SJSA1 (cell line): Measurements from ENCODE around the gene SEPTIN6. TPM values are rescaled to one million over a fixed set of nuclear protein-coding genes. Genes with fewer than 3 reads are reported as not detected.
A peak's percentile ranks its signal among the peaks of the same experiment; 100 is the strongest.

Experiments used
- DNase-seq, 2 experiments: peaks; one replicate each; pipeline ENCODE4 v3.0.0-alpha.2; 2015 to 2020; ENCODE audit warnings: low spot score in 2 of 2, low read depth in 1 of 2
- H3K27ac ChIP-seq: fragments of 250-450 bp; sonication (Bioruptor Pico); 2 replicates; pipeline ENCODE4 v1.5.1; 2020; ENCODE audit warnings: mild to moderate bottlenecking, moderate library complexity
- H3K27me3 ChIP-seq: fragments of 250-450 bp; sonication (Bioruptor Pico); replicated peaks from 2 replicates; pipeline ENCODE4 v1.5.1; 2020; ENCODE audit warnings: mild to moderate bottlenecking, moderate library complexity
- H3K36me3 ChIP-seq: fragments of 250-450 bp; sonication (Bioruptor Pico); 2 replicates; pipeline ENCODE4 v1.5.1; 2020; ENCODE audit warnings: mild to moderate bottlenecking
- H3K4me1 ChIP-seq: fragments of 250-450 bp; sonication (Bioruptor Pico); replicated peaks from 2 replicates; pipeline ENCODE4 v1.6.1; 2021; ENCODE audit warnings: mild to moderate bottlenecking
- H3K4me3 ChIP-seq: fragments of 250-450 bp; sonication (Bioruptor Pico); 2 replicates; pipeline ENCODE4 v1.5.1; 2020; ENCODE audit warnings: mild to moderate bottlenecking
- H3K9me3 ChIP-seq: fragments of 250-450 bp; sonication (Bioruptor Pico); replicated peaks from 2 replicates; pipeline ENCODE4 v1.5.1; 2020; ENCODE audit warnings: mild to moderate bottlenecking
- total RNA-seq: library from RNA; depleted of rRNA; stranded (reverse); fragments of >200 nt; shearing (Covaris generic); gene quantifications from 2 replicates; pipeline ENCODE4 v1.2.3, GENCODE V29; 2014

Gene SEPTIN6
- total RNA-seq, 1 experiment from 2014 or later: 21.2 TPM

DNA sequence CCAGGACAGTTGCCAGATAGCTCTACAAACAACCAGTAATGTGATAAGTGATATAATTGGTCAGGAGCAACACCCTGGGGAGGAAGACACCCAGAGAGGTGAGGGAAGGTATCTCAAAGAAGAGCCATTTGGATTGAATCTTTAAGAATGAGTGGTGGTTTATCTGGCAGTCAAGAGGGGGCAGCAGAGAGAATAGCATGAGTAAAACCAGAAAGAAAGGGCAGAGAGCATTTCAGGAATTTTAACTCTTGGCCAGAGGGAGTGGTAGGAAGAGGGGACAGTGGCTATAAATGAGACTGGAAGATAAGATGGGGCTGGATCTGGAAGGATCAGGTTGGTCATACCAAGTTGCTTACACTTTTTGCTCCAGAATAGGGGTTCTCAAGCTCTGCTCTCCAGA is 5.9 kb upstream of the SEPTIN6 start:
- Histone ChIP-seq H3K9me3 (no peaks in the 10 kb centered on the region), H3K27me3 (no peaks in the 10 kb centered on the region), H3K27ac (no peak overlapping the region), H3K4me1 (no peaks in the 10 kb centered on the region), H3K4me3 (no peak overlapping the region), H3K36me3 (no peaks in the 10 kb centered on the region)
- DNase-seq: peak in 1 of 2 experiments; percentile 33

DNA sequence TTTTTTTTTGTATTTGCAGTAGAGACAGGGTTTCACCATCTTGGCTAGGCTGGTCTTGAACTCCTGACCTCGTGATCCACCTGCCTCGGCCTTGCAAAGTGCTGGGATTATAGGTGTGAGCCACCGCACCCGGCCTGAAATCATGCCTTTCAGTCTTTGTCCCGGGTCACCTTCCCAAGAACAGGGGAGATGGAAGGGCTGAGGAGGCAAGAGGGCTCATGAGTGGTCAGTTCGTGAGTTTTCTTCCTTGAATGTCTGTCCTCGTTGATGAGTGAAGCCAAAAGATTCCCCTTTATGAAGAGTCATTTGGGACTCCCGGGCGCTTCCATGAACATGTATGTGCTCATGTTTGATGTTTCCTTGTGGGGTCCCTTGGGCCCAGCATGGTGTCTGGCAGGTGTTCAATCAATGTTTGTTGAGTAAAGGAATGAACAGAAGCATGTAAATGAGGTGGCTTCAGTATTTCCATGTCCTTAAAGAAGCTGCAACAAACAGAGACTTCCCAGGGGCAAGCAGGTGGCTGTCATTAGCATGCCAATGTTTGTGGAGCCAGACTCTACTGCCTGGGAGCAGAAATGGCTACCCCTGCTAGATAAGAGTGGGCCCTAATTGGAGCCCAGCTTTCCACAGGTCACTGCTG is 3.4 kb upstream of the SEPTIN6 start:
- no peak for DNase-seq
- H3K36me3 ChIP-seq: no peaks in the 10 kb centered on the region
- H3K4me1 ChIP-seq: no peaks in the 10 kb centered on the region
- H3K27me3 ChIP-seq: no peaks in the 10 kb centered on the region
- H3K4me3 ChIP-seq: no peak overlapping the region
- H3K9me3 ChIP-seq: no peaks in the 10 kb centered on the region
- H3K27ac ChIP-seq: no peak overlapping the region

- Histone ChIP-seq H3K27ac (no peak overlapping the region), H3K9me3 (no peaks in the 10 kb centered on the region), H3K4me3 (no peak overlapping the region), H3K4me1 (peaks cover 4% of the 10 kb centered on the region; the same call in 1 of the 2 replicates), H3K36me3 (no peaks in the 10 kb centered on the region), H3K27me3 (no peaks in the 10 kb centered on the region)
- DNase-seq: no peak
These were observed 2.6 kb upstream of the SEPTIN6 start for GRCh38 chrX:119695535-119696050.

GRCh38 chrX:119694601-119695534 is 1.9 kb upstream of the SEPTIN6 start:
- DNase-seq: no peak
- H3K9me3 ChIP-seq: no peaks in the 10 kb centered on the region
- no peaks in the 10 kb centered on the region for H3K27me3 ChIP-seq
- no peak overlapping the region for H3K4me3 ChIP-seq
- no peaks in the 10 kb centered on the region for H3K36me3 ChIP-seq
- H3K4me1 ChIP-seq: peaks cover 4% of the 10 kb centered on the region; the same call in 1 of the 2 replicates
- H3K27ac ChIP-seq: no peak overlapping the region

DNA sequence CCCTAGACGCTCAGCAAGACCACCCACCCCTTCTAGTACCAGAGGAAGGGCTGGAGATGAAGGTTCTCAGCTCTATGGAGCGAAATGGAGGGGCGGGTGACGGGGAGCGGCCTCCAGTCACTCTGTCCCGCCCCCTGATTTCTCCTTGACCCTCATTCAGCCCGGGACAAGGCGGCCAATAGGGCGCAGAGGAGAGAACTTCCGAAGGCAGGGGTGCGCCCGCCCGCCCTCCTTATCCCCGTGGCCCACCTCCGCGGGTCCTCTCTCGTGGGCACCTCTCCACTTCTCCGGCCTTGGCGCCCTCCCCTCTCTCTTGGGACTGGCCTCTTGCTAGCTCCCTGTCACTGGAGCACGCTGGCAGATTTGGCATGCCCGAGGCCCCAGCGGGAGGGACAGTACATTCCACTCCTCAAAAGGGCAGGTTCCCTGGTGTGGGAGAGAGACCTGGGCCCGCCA is 1.1 kb upstream of the SEPTIN6 start:
- no peak for DNase-seq
- no peak overlapping the region for H3K4me3 ChIP-seq
- peaks cover 4% of the 10 kb centered on the region; the same call in 1 of the 2 replicates for H3K4me1 ChIP-seq
- H3K27me3 ChIP-seq: no peaks in the 10 kb centered on the region
- no peaks in the 10 kb centered on the region for H3K36me3 ChIP-seq
- H3K9me3 ChIP-seq: no peaks in the 10 kb centered on the region
- no peak overlapping the region for H3K27ac ChIP-seq

- Histone ChIP-seq H3K9me3 (no peaks in the 10 kb centered on the region), H3K27ac (peak overlapping the region; percentile 71), H3K4me3 (peak overlapping the region; percentile 63), H3K4me1 (peaks cover 4% of the 10 kb centered on the region; the same call in 1 of the 2 replicates), H3K27me3 (no peaks in the 10 kb centered on the region), H3K36me3 (no peaks in the 10 kb centered on the region)
- peak in 1 of 2 experiments; percentile 22 for DNase-seq
These were observed 553 bp downstream of the SEPTIN6 start for GRCh38 chrX:119692191-119693039.

DNA sequence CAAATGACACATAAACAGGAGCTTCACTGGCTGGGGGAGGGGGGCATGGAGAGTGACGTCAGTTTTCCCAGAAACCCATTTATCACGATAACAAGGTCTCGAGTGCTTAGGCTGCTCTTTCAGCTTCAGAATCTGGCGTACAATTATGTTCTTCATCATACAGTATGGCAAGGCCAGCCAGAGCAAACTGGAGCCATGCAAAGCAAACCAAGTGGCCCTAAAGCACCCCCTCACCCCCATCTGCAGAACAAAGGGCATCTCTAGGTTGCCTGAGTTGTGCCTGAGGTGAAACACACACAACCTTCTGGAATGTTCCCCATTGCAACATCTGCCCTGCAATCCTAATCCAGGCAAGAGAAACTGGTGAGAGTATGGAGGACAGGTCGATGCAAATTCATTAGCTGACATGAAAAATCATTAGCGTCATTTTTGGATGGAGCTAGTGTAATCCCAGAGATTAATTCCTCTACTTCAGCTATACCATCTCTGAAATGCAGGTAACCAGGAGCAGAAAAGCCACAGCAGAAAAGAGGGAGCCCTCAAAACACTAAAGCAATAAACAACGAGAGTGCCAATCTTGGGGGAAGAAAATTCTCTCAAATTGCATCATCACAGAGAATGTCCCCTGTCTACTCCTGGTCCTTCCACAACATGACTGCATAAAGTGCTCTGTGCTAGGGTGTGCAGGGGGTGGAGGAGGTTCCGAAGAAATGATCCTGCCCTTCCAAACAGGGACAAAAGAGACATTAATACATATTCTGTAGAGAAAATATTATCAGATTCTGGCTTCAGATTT is 1.8 kb downstream of the SEPTIN6 start:
- Histone ChIP-seq H3K4me1 (peaks cover 4% of the 10 kb centered on the region; the same call in 1 of the 2 replicates), H3K4me3 (no peak overlapping the region), H3K27ac (no peak overlapping the region), H3K27me3 (no peaks in the 10 kb centered on the region), H3K9me3 (no peaks in the 10 kb centered on the region), H3K36me3 (no peaks in the 10 kb centered on the region)
- no peak for DNase-seq

DNA sequence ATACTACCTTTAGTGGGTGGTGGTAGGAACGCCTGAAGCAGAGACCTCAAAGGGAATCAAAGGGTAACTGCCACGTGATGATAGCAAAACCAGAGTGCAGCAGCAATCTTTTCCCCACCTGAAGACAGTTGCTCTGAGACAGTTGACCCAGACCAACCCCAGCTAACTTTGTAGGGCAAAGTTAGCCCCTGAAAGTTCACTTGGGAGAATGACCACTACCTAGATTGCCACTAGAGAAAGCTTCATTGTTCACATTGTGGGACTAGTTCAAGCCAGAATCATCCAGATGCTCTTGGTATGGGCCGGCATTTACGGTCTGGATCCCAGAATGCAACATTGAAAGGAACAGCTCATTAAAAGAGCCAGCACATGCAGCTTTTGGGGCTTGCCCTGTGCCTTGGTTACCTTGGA is 4.1 kb downstream of the SEPTIN6 start:
- no peak for DNase-seq
- Histone ChIP-seq H3K36me3 (no peaks in the 10 kb centered on the region), H3K4me1 (peaks cover 4% of the 10 kb centered on the region; the same call in 1 of the 2 replicates), H3K27ac (no peak overlapping the region), H3K4me3 (no peak overlapping the region), H3K9me3 (no peaks in the 10 kb centered on the region), H3K27me3 (no peaks in the 10 kb centered on the region)

GRCh38 chrX:119687661-119688413 is 5.1 kb downstream of the SEPTIN6 start:
- Histone ChIP-seq H3K27ac (no peak overlapping the region), H3K4me3 (no peak overlapping the region), H3K27me3 (no peaks in the 10 kb centered on the region), H3K4me1 (peaks cover 4% of the 10 kb centered on the region; the same call in 1 of the 2 replicates), H3K36me3 (no peaks in the 10 kb centered on the region), H3K9me3 (no peaks in the 10 kb centered on the region)
- no peak for DNase-seq

- Histone ChIP-seq H3K9me3 (no peaks in the 10 kb centered on the region), H3K4me1 (peaks cover 3% of the 10 kb centered on the region; the same call in 1 of the 2 replicates), H3K4me3 (no peak overlapping the region), H3K36me3 (no peaks in the 10 kb centered on the region), H3K27ac (no peak overlapping the region), H3K27me3 (no peaks in the 10 kb centered on the region)
- DNase-seq: no peak
These were observed 6.8 kb downstream of the SEPTIN6 start for GRCh38 chrX:119686087-119686691.

DNA sequence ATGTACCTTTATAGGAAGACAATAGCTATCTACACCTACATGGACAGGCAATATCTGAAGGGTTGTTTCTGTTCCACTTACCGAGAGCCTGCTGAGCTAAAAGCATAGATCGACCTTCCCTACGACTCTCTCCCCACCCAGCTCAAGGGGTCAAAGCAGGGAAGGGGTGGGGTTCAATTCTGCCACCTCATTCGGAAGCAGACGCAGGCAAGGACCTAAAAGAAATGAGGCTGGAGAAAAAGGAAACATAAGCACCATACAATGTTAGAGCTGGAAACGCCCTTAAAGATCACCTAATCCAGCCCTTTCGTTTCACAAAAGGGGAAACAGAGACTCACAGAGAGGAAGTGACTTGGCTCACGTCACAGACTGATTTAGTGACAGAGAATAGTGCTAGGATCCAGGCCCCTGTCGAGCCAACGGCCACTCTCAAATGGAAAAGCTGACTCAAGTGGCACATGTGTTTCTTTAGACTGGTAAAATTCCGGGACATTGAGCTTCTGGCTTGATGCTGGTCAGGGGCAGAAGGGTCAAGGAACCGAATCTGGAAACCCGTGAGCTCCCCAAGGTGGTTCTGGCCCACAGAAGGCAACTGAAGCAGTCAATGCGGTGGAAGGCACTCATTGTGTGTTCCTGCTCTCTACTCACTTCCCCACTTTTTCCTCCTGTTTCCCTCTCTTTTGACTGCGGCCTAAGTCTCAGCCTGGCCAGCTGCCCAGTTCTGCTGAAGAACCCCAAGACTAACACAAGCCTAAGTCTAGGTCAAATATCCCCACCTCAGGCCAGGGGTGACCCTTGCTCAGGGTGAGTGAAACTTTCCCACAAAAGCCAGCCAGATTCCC is 7.5 kb downstream of the SEPTIN6 start:
- no peak overlapping the region for H3K4me3 ChIP-seq
- no peaks in the 10 kb centered on the region for H3K9me3 ChIP-seq
- H3K4me1 ChIP-seq: no peaks in the 10 kb centered on the region
- DNase-seq: no peak
- no peak overlapping the region for H3K27ac ChIP-seq
- no peaks in the 10 kb centered on the region for H3K27me3 ChIP-seq
- H3K36me3 ChIP-seq: no peaks in the 10 kb centered on the region
